HepG2 (cell line): ENCODE results near the gene RAB11FIP5. TPM values are rescaled to one million over a fixed set of nuclear protein-coding genes. Genes with fewer than 3 reads are reported as not detected.

ENCODE experiments used
- ATAC-seq: fragments of 200-7000 bp; cut with Tn5 transposase; 3 replicates; pipeline ENCODE4 v1.9.1; 2020; ENCODE audit warnings: mild to moderate bottlenecking, moderate library complexity
- BruUV-seq: library from RNA; stranded (reverse); fragments of 400-500 nt; replicated peaks from 2 replicates; lab custom pipeline; 2021; lab: Mats Ljungman, UMichigan
- CTCF ChIA-PET: fragments of 300-600 bp; formaldehyde crosslinking; extraction: SDS; loops from one replicate; lab custom pipeline; 2021; ENCODE audit warnings: low total read pairs, inconsistent platforms, low intra/inter-chr PET ratio; lab: Yijun Ruan, JAX
- POLR2A ChIA-PET: fragments of 350-600 bp; sonication (Branson Sonifier 250); formaldehyde crosslinking; loops from one replicate; lab custom pipeline; 2020; ENCODE audit warnings: antibody characterized with exemption, inconsistent platforms; lab: Yijun Ruan, JAX
- DNase-seq: peaks from one replicate; pipeline ENCODE4 v3.0.0-alpha.2; 2015; ENCODE audit warnings: low spot score
- FAIRE-seq: peaks from 3 replicates; lab custom pipeline; 2011; peaks lifted over from hg19 to GRCh38; lab: Jason Lieb, UNC
- H2AFZ ChIP-seq: one replicate; pipeline ENCODE4 v1.6.1; 2011; ENCODE audit warnings: low read length, inconsistent platforms
- H3K27ac ChIP-seq: fragments of 300-600 bp; 3 replicates; pipeline ENCODE4 v1.8.0; 2011; ENCODE audit warnings: mixed run types, mild to moderate bottlenecking, mixed read lengths, low read length, inconsistent platforms; ENCODE audit not compliant: insufficient read depth; ENCODE audit errors: extremely low read length
- H3K27me3 ChIP-seq, 2 experiments: fragments of 200-600 bp in 1 of 2; 2 replicates in 1 of 2; 3 replicates in 1 of 2; pipeline versions ENCODE4 v1.6.0 to v1.8.0; 2011; ENCODE audit warnings: low read length in 2 of 2, mild to moderate bottlenecking in 2 of 2, moderate library complexity in 2 of 2, inconsistent platforms in 1 of 2; ENCODE audit not compliant: insufficient read depth in 2 of 2, control insufficient read depth in 1 of 2
- H3K36me3 ChIP-seq, 2 experiments: fragments of 200-600 bp in 1 of 2; replicated peaks in 1 of 2; 2 replicates in 1 of 2; 3 replicates in 1 of 2; pipeline versions ENCODE4 v1.5.1 to v1.8.0; 2011; ENCODE audit warnings: low read length in 2 of 2, inconsistent platforms in 1 of 2; ENCODE audit not compliant: insufficient read depth in 2 of 2, control insufficient read depth in 1 of 2
- H3K4me1 ChIP-seq: 2 replicates; pipeline ENCODE4 v1.5.1; 2012; ENCODE audit warnings: low read length, inconsistent platforms; ENCODE audit not compliant: insufficient read depth
- H3K4me2 ChIP-seq: 2 replicates; pipeline ENCODE4 v1.6.0; 2011; ENCODE audit warnings: low read depth, low read length, inconsistent platforms
- H3K4me3 ChIP-seq, 3 experiments: fragments of 200-600 bp in 1 of 3; sonication (generic), shearing (Covaris generic) in 1 of 3; replicated peaks in 1 of 3; 2 replicates each; pipeline ENCODE4 v1.5.1; 2011 to 2016; ENCODE audit warnings: low read length in 3 of 3, inconsistent platforms in 2 of 3, low read depth in 2 of 3, mild to moderate bottlenecking in 2 of 3, control low read depth in 1 of 3, mixed read lengths in 1 of 3; ENCODE audit not compliant: insufficient read depth in 1 of 3
- H3K79me2 ChIP-seq: one replicate; pipeline ENCODE4 v1.6.1; 2011; ENCODE audit warnings: low read length, inconsistent platforms; ENCODE audit not compliant: insufficient read depth
- H3K9ac ChIP-seq: 2 replicates; pipeline ENCODE4 v1.6.0; 2011; ENCODE audit warnings: mild to moderate bottlenecking, low read depth, low read length, inconsistent platforms; ENCODE audit not compliant: insufficient read depth
- H3K9me3 ChIP-seq: 2 replicates; pipeline ENCODE4 v1.5.1; 2012; ENCODE audit warnings: mild to moderate bottlenecking, low read length
- H4K20me1 ChIP-seq: 2 replicates; pipeline ENCODE4 v1.6.0; 2011; ENCODE audit warnings: inconsistent platforms, mild to moderate bottlenecking, low read length, moderate library complexity; ENCODE audit not compliant: insufficient read depth
- ATF7-NPFF ChIP-seq: sonication (generic); formaldehyde crosslinking; IDR thresholded peaks from 2 replicates; pipeline ENCODE4 v1.8.1; 2023; ENCODE audit warnings: mild to moderate bottlenecking, low read depth, missing genetic modification reagents, moderate library complexity
- BRF2 ChIP-seq: sonication (generic); formaldehyde crosslinking; IDR thresholded peaks from 2 replicates; pipeline ENCODE4 v1.8.1; 2022; ENCODE audit warnings: mild to moderate bottlenecking, missing genetic modification reagents
- KLF6 ChIP-seq: IDR thresholded peaks from 2 replicates; pipeline ENCODE4 v1.8.0; 2016; ENCODE audit warnings: missing biosample characterization, missing genetic modification reagents
- SKIL ChIP-seq: sonication (generic); formaldehyde crosslinking; IDR thresholded peaks from 2 replicates; pipeline ENCODE4 v1.8.0; 2022; ENCODE audit warnings: missing genetic modification reagents, mild to moderate bottlenecking, moderate library complexity, borderline replicate concordance
- TFE3 ChIP-seq: IDR thresholded peaks from 2 replicates; pipeline ENCODE4 v1.6.1; 2016
- ZBTB44 ChIP-seq: sonication (generic); formaldehyde crosslinking; IDR thresholded peaks from 2 replicates; pipeline ENCODE4 v1.4.0; 2020; ENCODE audit warnings: missing genetic modification reagents
- ZC3H4 ChIP-seq: sonication (generic); formaldehyde crosslinking; IDR thresholded peaks from 2 replicates; pipeline ENCODE4 v1.4.0; 2020; ENCODE audit warnings: missing genetic modification reagents, borderline replicate concordance
- ZFP91 ChIP-seq: sonication (generic); formaldehyde crosslinking; IDR thresholded peaks from 2 replicates; pipeline ENCODE4 v1.9.0; 2022; ENCODE audit warnings: missing genetic modification reagents, mild to moderate bottlenecking, borderline replicate concordance
- ZNF12 ChIP-seq: sonication (generic); formaldehyde crosslinking; IDR thresholded peaks from 2 replicates; pipeline ENCODE4 v1.5.0; 2020; ENCODE audit warnings: missing genetic modification reagents
- ZNF557 ChIP-seq: sonication (generic); formaldehyde crosslinking; IDR thresholded peaks from 2 replicates; pipeline ENCODE4 v1.4.0; 2020; ENCODE audit warnings: missing genetic modification reagents
- ZNF567 ChIP-seq: sonication (generic); formaldehyde crosslinking; IDR thresholded peaks from 2 replicates; pipeline ENCODE4 v1.8.1; 2023; ENCODE audit warnings: mild to moderate bottlenecking, missing genetic modification reagents, borderline replicate concordance
- ZNF589 ChIP-seq: sonication (generic); formaldehyde crosslinking; conservative IDR thresholded peaks from 2 replicates; pipeline ENCODE4 v1.8.0; 2022; ENCODE audit warnings: mild to moderate bottlenecking, moderate library complexity, missing genetic modification reagents
- WGBS: methylation state at CpG from one replicate; pipeline ENCODE4 v1.1.6; 2017; ENCODE audit warnings: low lambda C conversion rate; 5-methylcytosine and 5-hydroxymethylcytosine counted together
- in situ Hi-C: cut with HindIII; loops from 2 replicates; pipeline ENCODE4 v1.10.0; 2017; ENCODE audit warnings: low pct_unique_long_range_greater_than_20kb; ENCODE audit not compliant: extremely low pct_ligation_motif_present
- intact Hi-C: fragments of 100-400 bp; cut with micrococcal nuclease; formaldehyde crosslinking; loops from one replicate; pipeline ENCODE4 v1.10.0; 2022; ENCODE audit not compliant: unreplicated experiment
- polyA plus RNA-seq, 8 experiments: library from polyadenylated mRNA; depleted of rRNA in 3 of 8; stranded (reverse) in 7 of 8; unstranded in 1 of 8; fragments of >200 nt; fragmentation: Illumina TruSeq in 4 of 8; extraction: Trizol in 4 of 8; gene quantifications; 2 replicates each; pipeline versions ENCODE4 v1.2.1 to v1.2.3, GENCODE V29; 2011 to 2016; ENCODE audit warnings: low read depth in 4 of 8, missing spikeins in 1 of 8, mixed read lengths in 1 of 8; ENCODE audit not compliant: insufficient read depth in 1 of 8
- total RNA-seq, 5 experiments: library from RNA; depleted of rRNA; stranded (reverse); fragments of >200 nt; fragmentation: Illumina TruSeq; extraction: Trizol; gene quantifications; 2 replicates each; pipeline ENCODE4 v1.2.3, GENCODE V29; 2016; ENCODE audit warnings: low read depth in 1 of 5
- TF ChIP-seq, protein P1 (sequence below): sonication (generic); formaldehyde crosslinking; IDR thresholded peaks from 2 replicates; pipeline ENCODE4 v1.8.0; 2023; ENCODE audit warnings: mild to moderate bottlenecking, missing genetic modification reagents

Gene RAB11FIP5
- total and polyA plus RNA-seq, 2 of the 13 experiments (the other 11 are each of a cell fraction or from before 2014, with no cell fraction given) = 9.4 to 22.9 TPM

DNA sequence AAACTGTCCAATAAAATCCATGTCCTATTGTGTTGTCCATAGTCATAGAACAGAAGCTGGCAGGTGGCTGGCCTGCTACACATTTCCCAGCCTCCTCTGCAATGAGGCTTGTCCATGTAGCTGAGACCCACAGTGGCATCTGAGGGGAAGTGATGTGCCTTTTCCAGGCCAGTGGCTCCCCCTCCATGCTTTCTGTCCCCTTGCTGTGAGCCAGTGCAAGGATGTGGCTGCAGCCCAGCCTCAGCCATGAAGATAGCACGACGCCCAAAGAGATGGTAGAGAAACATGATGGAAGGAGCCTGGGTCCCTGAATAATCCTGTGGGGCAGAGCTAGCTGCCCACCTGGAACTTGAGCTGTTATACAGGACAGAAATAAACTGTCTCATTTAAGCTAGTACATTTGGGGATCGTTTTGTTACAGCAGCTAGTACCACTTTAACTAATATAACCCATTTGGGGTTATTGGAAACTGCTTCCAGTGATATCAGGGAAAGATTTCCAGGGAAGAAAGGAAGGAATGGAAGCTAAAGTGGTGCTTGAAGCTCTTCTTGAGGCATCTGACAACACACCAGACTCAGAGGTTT is 81.6 kb downstream of the RAB11FIP5 start:
- Histone ChIP-seq H3K27ac (peak overlapping the region; percentile 97), H3K4me1 (peaks cover 65% of the 10 kb centered on the region), H2AFZ (no peak overlapping the region), H3K9me3 (no peaks in the 10 kb centered on the region), H3K4me3 (peak overlapping the region in 2 of 3 experiments; percentile 23 to 57; a peak in 1 of 6 replicates), H3K36me3 (peaks cover 4 to 15% of the 10 kb centered on the region in 2 experiments; a peak in 3 of 5 replicates), H3K79me2 (peaks cover 5% of the 10 kb centered on the region), H3K9ac (peak overlapping the region; percentile 77), H3K4me2 (peak overlapping the region; percentile 96), H3K27me3 (no peaks in the 10 kb centered on the region), H4K20me1 (no peaks in the 10 kb centered on the region)
- CTCF ChIA-PET = interaction anchor here (1.5 kb wide), 1 partner anchor 31 kb away, joined by 3 read pairs; no protein-coding TSS in a partner anchor
- POLR2A ChIA-PET = interaction anchor here (0.8 to 6.3 kb wide), 14 partner anchors 10 to 202 kb away, joined by 3 to 133 read pairs (median 12); partner anchors contain the start of genes CCT7, PRADC1, SFXN5 and SMYD5
- FAIRE-seq (no peak), ATAC-seq (no peak), DNase-seq (no peak)
- WGBS = 65% methylated on average over 3 of the region's 3 CpGs
- intact Hi-C loops = no loop called here
- no TSS peak for BruUV-seq
- in situ Hi-C loops = no loop called here
- TF ChIP-seq ZC3H4 (CRISPR knock-in tag) = 0 out of 2 replicates have a peak, but pooled peaks have one; percentile 38
- TF ChIP-seq ATF7-NPFF (CRISPR knock-in tag) = 0 out of 2 replicates have a peak, but pooled peaks have one; percentile 14
- no peak for TF ChIP-seq ZNF557 (CRISPR knock-in tag)
- 0 out of 2 replicates have a peak, but pooled peaks have one; percentile 54 for TF ChIP-seq ZNF589 (CRISPR knock-in tag)
- peak; percentile 97 for TF ChIP-seq ZNF12
- TF ChIP-seq KLF6 (CRISPR knock-in tag) = no peak
- 0 out of 2 replicates have a peak, but pooled peaks have one; percentile 34 for TF ChIP-seq ZFP91 (CRISPR knock-in tag)
- no peak for TF ChIP-seq BRF2 (CRISPR knock-in tag)
- 0 out of 2 replicates have a peak, but pooled peaks have one; percentile 36 for TF ChIP-seq SKIL
- TF ChIP-seq ZNF567 (CRISPR knock-in tag) = 0 out of 2 replicates have a peak, but pooled peaks have one; percentile 61
- TF ChIP-seq TFE3 (CRISPR knock-in tag) = no peak
- TF ChIP-seq, protein P1, sequence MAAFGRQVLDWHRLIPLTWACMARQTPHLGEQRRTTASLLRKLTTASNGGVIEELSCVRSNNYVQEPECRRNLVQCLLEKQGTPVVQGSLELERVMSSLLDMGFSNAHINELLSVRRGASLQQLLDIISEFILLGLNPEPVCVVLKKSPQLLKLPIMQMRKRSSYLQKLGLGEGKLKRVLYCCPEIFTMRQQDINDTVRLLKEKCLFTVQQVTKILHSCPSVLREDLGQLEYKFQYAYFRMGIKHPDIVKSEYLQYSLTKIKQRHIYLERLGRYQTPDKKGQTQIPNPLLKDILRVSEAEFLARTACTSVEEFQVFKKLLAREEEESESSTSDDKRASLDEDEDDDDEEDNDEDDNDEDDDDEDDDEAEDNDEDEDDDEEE (CRISPR knock-in tag) = 0 out of 2 replicates have a peak, but pooled peaks have one; percentile 67
- no peak for TF ChIP-seq ZBTB44 (CRISPR knock-in tag)
